HG02973 (cell line): ENCODE data around the gene ACBD4.

ENCODE experiments used
- ATAC-seq: cut with Tn5 transposase; IDR thresholded peaks from one replicate; pipeline ENCODE4 v1.9.1; 2021; ENCODE audit warnings: moderate library complexity; ENCODE audit not compliant: unreplicated experiment

The ACBD4 gene

DNA sequence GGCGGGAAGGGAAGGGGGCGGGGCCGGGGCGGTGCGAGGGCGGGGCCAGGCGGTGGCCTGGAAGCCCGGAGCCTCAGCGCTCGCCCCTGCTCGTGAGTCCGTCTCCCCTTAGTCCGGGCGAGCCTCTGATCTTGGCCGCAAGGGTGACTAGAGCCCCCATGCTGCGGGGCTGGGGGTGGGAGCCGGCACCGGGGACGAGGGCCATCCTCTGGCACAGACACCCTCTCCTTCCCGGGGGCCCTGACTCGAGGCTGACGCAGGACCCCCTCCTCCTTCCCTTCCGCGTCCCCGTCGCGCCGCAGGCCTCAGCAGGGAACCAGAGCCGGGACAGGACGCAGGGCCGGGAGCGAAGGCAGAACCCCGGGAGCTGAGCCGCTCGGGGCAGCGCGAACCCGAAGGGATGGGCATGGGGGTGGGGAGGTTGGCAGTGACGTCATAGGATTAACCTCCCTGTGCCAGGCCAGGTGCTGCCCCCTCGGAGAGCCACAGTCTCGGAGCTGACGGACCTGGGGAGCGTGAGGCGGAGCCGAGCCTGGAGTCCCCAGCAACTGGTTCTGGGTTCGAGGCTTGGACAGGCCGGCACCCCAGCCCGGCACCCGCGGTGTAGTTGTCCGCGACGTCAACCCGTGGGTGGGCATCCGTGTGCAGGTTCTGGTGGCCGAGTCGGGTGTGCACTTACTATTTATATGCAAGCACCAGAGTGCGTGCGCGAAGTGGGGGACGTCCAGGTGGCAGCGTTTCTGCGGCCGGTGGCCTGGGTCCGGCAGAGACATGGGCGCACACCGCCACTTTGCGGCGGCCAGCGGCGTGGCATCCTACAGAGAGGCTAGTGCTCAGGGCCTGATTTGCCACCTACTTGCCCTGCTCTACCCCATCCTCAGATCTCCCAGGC is 2.7 kb upstream of the ACBD4 start:
- no peak for ATAC-seq

- ATAC-seq: no peak
Measured at GRCh38 chr17:45135978-45136791, 698 bp downstream of the ACBD4 start.

- ATAC-seq: no peak
Measured at GRCh38 chr17:45136846-45137560, 1.5 kb downstream of the ACBD4 start.

- no peak for ATAC-seq
Measured at GRCh38 chr17:45137561-45138305, 2.2 kb downstream of the ACBD4 start.

- ATAC-seq: no peak
Measured at GRCh38 chr17:45138911-45139532, 3.5 kb downstream of the ACBD4 start.

DNA sequence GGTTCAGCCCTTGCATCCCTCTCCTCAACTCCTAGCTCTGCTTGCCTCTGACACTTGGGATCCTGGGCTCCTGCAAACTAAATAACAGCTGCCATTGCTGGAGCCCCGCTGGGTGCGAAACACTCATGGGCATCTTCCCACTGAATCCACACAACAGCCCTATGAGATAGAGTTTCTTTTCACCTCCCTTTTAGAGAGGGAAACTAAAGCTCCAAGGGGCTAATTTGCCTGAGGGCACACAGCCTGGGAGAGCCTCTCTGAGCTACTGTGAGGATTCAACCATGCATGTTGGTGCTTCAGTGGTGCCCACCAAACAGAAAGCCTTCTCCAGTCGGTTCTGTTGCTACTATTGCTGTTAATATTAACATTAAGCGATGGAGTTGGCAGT is 4.0 kb downstream of the ACBD4 start:
- no peak for ATAC-seq

GRCh38 chr17:45143094-45143670 is 7.7 kb downstream of the ACBD4 start:
- no peak for ATAC-seq

- ATAC-seq: no peak
Measured at GRCh38 chr17:45143767-45144198, 8.3 kb downstream of the ACBD4 start.

DNA sequence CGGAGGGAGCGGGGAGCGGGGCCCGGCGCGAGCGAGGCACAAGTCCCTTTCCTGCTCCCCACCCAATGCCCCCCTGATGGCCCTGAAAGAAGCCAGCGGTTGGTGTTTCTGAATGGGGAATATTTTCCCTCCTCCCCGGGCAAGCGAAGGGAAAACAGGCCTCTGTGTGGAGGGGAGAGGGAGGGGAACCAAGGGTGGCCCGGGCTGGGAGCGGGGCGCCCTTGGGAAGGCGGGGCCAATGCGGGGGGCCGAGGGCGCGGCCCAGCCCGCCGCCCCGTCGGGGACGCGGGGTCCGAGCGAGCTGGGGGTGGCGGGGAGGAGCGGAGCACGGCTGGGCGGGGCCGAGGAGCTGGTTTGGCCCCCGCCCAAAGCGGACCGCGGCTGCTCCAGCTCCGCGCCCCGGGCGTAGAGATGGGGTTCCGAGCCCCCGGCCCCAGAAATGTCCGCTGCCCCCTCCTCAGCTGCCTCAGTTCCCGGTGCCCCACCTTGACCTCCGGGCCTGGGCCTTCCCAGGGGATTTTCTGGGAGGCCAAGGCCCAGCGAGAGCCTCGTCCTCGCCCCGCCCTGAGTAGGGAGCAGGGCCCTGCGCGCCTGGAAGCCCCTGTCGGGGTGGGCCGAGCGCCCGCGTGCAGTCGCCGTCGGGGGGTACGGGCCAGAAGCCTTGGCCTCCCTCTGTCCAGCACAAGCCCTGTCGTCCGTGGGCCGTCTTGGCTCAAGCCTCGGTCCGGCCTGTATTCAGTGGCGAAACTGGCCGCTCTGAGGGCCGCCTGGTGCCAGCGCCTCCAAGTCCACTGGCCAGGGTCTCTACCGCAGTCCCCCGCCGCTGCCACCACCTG is 8.9 kb downstream of the ACBD4 start:
- no peak for ATAC-seq

- ATAC-seq: no peak
Measured at GRCh38 chr17:45145035-45145389, 9.5 kb downstream of the ACBD4 start.

- no peak for ATAC-seq
Measured at GRCh38 chr17:45146166-45146565, 10.7 kb downstream of the ACBD4 start.

DNA sequence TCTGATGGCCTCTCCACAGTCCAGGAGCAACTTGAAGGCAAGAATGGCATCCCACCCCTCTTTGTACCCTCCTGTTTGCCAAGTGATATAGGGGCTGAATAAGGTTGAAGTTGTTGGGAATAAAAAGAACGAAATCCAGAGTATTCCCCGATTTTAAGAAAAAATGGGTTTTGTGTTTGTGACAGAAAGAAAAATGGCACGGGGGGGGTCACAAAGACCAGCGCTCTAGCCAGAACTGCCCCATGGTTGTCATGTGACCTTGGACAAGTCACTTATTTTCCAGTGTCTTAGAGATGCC is 11.1 kb downstream of the ACBD4 start:
- ATAC-seq: no peak

- no peak for ATAC-seq
Measured at GRCh38 chr17:45146890-45147580, 11.5 kb downstream of the ACBD4 start.

DNA sequence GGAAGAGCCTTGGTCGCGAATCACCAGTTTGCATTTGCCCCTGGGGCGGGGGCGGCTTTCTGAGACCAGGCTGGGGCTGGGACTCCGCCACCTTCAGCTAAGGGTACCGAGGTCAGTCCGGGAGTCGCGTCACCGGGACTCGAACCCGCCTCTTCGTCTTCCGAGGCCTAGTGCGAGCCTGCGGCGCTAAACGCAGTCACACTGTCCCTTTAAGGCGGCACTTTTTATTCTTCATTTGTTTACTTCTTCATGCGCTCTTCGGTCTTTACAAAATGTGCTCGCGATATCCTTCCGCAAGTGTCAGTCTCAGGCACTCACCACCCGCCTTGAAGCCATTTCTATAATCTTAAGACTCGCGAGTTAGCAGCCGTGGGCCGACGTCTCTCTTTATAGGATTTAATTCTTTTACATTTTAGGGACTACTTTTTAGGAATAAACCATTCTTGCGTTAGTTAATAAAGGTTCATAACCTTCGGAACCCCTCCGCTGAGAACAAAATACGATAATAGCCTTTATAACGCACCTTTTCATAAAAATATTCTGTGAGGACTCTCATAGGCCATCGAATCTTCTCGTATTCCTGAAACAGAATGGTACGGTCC is 12.2 kb downstream of the ACBD4 start:
- ATAC-seq: no peak

DNA sequence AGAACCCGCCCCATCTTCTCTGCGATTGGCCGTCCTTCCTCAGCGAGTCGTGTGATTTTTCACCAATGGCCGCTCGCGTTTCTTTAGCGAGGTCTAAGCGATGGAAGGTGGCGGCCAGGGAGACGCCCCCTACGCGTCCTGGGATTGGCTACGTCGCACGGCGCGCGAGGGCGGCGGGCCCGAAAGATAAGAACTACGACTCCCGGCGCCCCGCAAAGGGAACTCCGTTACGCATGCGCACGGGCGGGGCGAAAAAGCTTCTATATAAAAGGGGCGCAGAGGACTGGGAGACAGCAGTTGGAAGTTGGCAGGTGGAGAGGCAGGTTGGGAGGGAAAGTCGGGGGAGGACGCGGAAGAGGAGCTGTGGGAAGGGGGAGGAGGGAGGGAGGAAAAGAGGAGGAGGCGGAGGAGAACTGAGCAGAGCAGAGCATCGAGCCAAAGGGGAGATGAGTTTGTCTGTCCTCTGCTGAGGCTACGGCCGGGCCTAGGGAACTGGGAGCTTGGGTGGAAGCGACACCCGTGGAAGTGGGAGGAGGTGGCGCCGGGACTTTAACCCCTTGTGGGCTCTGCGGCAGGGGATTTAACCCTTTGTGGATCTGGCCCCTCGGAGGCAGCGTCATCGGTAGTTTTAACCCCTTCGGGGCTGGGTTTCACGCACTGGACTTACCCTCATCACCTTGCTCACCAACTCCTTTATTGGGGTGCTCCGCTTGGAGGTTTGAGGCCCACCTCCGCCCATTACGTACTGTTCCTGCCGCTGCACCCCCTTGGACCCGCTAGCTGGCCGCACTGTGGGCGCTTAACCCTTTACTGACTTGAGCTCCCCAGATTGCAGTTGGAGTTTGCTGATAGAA is 12.9 kb downstream of the ACBD4 start, which contains the start of gene HEXIM1:
Gene HEXIM1 (plus strand): TSS at position 293 of the 854 bp plus-strand sequence. CDS start 716 bp downstream, outside the sequence.
- ATAC-seq: peak; percentile 59

DNA sequence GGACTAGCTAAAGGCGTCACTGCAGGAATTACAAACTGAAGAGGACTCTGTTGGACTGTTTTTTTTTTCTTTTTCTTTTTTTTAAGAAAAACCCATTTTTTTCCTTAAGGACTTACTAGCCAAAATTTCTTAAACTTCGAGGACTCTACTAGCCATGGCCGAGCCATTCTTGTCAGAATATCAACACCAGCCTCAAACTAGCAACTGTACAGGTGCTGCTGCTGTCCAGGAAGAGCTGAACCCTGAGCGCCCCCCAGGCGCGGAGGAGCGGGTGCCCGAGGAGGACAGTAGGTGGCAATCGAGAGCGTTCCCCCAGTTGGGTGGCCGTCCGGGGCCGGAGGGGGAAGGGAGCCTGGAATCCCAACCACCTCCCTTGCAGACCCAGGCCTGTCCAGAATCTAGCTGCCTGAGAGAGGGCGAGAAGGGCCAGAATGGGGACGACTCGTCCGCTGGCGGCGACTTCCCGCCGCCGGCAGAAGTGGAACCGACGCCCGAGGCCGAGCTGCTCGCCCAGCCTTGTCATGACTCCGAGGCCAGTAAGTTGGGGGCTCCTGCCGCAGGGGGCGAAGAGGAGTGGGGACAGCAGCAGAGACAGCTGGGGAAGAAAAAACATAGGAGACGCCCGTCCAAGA is 13.7 kb downstream of the ACBD4 start:
- ATAC-seq: no peak
